Natural killer cell (primary cell): Measurements from ENCODE around the gene PLEKHG4B. TPM values are rescaled to one million over a fixed set of nuclear protein-coding genes. Genes with fewer than 3 reads are reported as not detected.

ENCODE experiments used
- ATAC-seq, 3 donors: fragments of 150-1000 bp in 2 of 3; fragments of 200-7000 bp in 1 of 3; cut with Tn5 transposase; 1 replicate in 1 of 3; 2 replicates in 2 of 3; pipeline ENCODE4 v1.10.0; 2021; ENCODE audit warnings: mild to moderate bottlenecking in 2 of 3, moderate library complexity in 2 of 3
- DNase-seq, 2 donors: peaks; one replicate each; pipeline versions ENCODE4 v3.0.0 to v3.0.0-alpha.2; 2013 to 2021; ENCODE audit warnings: mixed read lengths in 1 of 2
- H3K27ac ChIP-seq: one replicate; pipeline ENCODE4 v1.5.1; 2013; ENCODE audit warnings: mild to moderate bottlenecking, low read length
- H3K27me3 ChIP-seq: one replicate; pipeline ENCODE4 v1.6.1; 2013; ENCODE audit warnings: low read length; ENCODE audit not compliant: control insufficient read depth, insufficient read depth
- H3K36me3 ChIP-seq: one replicate; pipeline ENCODE4 v1.6.1; 2013; ENCODE audit warnings: low read length; ENCODE audit not compliant: control insufficient read depth, insufficient read depth
- H3K4me1 ChIP-seq: one replicate; pipeline ENCODE4 v1.6.1; 2013; ENCODE audit warnings: low read length; ENCODE audit not compliant: control insufficient read depth, insufficient read depth
- H3K4me3 ChIP-seq: one replicate; pipeline ENCODE4 v1.5.1; 2013; ENCODE audit warnings: low read length
- H3K9me3 ChIP-seq: one replicate; pipeline ENCODE4 v1.6.1; 2013; ENCODE audit warnings: low read length; ENCODE audit not compliant: control insufficient read depth, insufficient read depth
- H3K27ac Mint-ChIP-seq, 2 donors: one replicate each; pipeline ENCODE4 v1.8.0; 2022; ENCODE audit warnings: mild to moderate bottlenecking in 2 of 2, mixed read lengths in 2 of 2, moderate library complexity in 1 of 2
- H3K27me3 Mint-ChIP-seq, 2 donors: one replicate each; pipeline ENCODE4 v1.8.0; 2022; ENCODE audit warnings: low read depth in 2 of 2, mixed read lengths in 2 of 2
- H3K36me3 Mint-ChIP-seq: one replicate; pipeline ENCODE4 v1.8.0; 2022; ENCODE audit warnings: mixed read lengths
- H3K4me1 Mint-ChIP-seq, 2 donors: one replicate each; pipeline ENCODE4 v1.8.0; 2022; ENCODE audit warnings: mixed read lengths in 2 of 2
- H3K4me3 Mint-ChIP-seq: one replicate; pipeline ENCODE4 v1.8.0; 2022; ENCODE audit warnings: mild to moderate bottlenecking, moderate library complexity, mixed read lengths
- H3K9me3 Mint-ChIP-seq, 2 donors: one replicate each; pipeline ENCODE4 v1.8.0; 2022; ENCODE audit warnings: mixed read lengths in 2 of 2
- WGBS: methylation state at CpG from one replicate; pipeline ENCODE4 v1.1.7; 2013; ENCODE audit warnings: missing lambda C conversion rate; ENCODE audit not compliant: insufficient coverage; 5-methylcytosine and 5-hydroxymethylcytosine counted together
- intact Hi-C: fragments of 100-400 bp; cut with micrococcal nuclease; formaldehyde crosslinking; loops from one replicate; pipeline ENCODE4 v1.14.2; 2022
- total RNA-seq, 4 donors: library from RNA; stranded (reverse); fragments of 120-200 nt in 1 of 4; gene quantifications; one replicate each; pipeline versions ENCODE4 v1.2.3 to v1.2.4, GENCODE V29; 2013 to 2022
- TF ChIP-seq, protein P1 (sequence below): fragments of 200-600 bp; IDR thresholded peaks from one replicate; pipeline ENCODE4 v1.8.0; 2022; ENCODE audit warnings: antibody characterized with exemption

PLEKHG4B gene
- total RNA-seq, 3 donors from 2014 or later (not counting 1 experiment from before 2014, with no cell fraction given): 0.07 TPM; not detected in 2

GRCh38 chr5:81391-82021, 10.5 kb upstream of the PLEKHG4B start:
- no peak for DNase-seq
- no peak for ATAC-seq
- intact Hi-C loops: no loop called here
- H3K27me3 ChIP-seq: no peaks in the 10 kb centered on the region
- Mint-ChIP-seq H3K9me3 (no peaks in the 10 kb centered on the region), H3K36me3 (no peaks in the 10 kb centered on the region), H3K27me3 (peaks cover 2 to 11% of the 10 kb centered on the region in 2 donors), H3K4me3 (no peak overlapping the region), H3K27ac (no peak overlapping the region), H3K4me1 (no peaks in the 10 kb centered on the region)
- no peak overlapping the region for H3K27ac ChIP-seq
- H3K9me3 ChIP-seq: no peaks in the 10 kb centered on the region
- H3K4me1 ChIP-seq: no peaks in the 10 kb centered on the region
- H3K4me3 ChIP-seq: no peak overlapping the region
- TF ChIP-seq, protein P1, sequence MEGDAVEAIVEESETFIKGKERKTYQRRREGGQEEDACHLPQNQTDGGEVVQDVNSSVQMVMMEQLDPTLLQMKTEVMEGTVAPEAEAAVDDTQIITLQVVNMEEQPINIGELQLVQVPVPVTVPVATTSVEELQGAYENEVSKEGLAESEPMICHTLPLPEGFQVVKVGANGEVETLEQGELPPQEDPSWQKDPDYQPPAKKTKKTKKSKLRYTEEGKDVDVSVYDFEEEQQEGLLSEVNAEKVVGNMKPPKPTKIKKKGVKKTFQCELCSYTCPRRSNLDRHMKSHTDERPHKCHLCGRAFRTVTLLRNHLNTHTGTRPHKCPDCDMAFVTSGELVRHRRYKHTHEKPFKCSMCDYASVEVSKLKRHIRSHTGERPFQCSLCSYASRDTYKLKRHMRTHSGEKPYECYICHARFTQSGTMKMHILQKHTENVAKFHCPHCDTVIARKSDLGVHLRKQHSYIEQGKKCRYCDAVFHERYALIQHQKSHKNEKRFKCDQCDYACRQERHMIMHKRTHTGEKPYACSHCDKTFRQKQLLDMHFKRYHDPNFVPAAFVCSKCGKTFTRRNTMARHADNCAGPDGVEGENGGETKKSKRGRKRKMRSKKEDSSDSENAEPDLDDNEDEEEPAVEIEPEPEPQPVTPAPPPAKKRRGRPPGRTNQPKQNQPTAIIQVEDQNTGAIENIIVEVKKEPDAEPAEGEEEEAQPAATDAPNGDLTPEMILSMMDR: no peak
- no peaks in the 10 kb centered on the region for H3K36me3 ChIP-seq
- 89% methylated on average over 19 of the region's 19 CpGs for WGBS

- 84% methylated on average over 9 of the region's 9 CpGs for WGBS
- Mint-ChIP-seq H3K9me3 (no peaks in the 10 kb centered on the region), H3K4me1 (no peaks in the 10 kb centered on the region)
Observed at GRCh38 chr5:82097-82496, 9.9 kb upstream of the PLEKHG4B start.

GRCh38 chr5:82570-82969, 9.4 kb upstream of the PLEKHG4B start:
- Mint-ChIP-seq H3K4me1 (no peaks in the 10 kb centered on the region), H3K9me3 (no peaks in the 10 kb centered on the region), H3K27ac (no peak overlapping the region), H3K27me3 (peaks cover 5 to 21% of the 10 kb centered on the region in 2 donors), H3K36me3 (no peaks in the 10 kb centered on the region), H3K4me3 (no peak overlapping the region)
- TF ChIP-seq, protein P1: no peak
- no peak overlapping the region for H3K27ac ChIP-seq
- H3K27me3 ChIP-seq: no peaks in the 10 kb centered on the region
- ATAC-seq (no peak), DNase-seq (no peak)
- H3K4me3 ChIP-seq: no peak overlapping the region
- no peaks in the 10 kb centered on the region for H3K4me1 ChIP-seq
- intact Hi-C loops: no loop called here
- 83% methylated on average over 9 of the region's 10 CpGs for WGBS
- H3K9me3 ChIP-seq: no peaks in the 10 kb centered on the region
- H3K36me3 ChIP-seq: no peaks in the 10 kb centered on the region

More at GRCh38 chr5:82097-82496, 9.9 kb upstream of the PLEKHG4B start:
- no peak overlapping the region for H3K27ac Mint-ChIP-seq
- Histone ChIP-seq H3K9me3 (no peaks in the 10 kb centered on the region), H3K27ac (no peak overlapping the region), H3K4me1 (no peaks in the 10 kb centered on the region), H3K27me3 (no peaks in the 10 kb centered on the region), H3K4me3 (no peak overlapping the region), H3K36me3 (no peaks in the 10 kb centered on the region)
- peaks cover 3 to 16% of the 10 kb centered on the region in 2 donors for H3K27me3 Mint-ChIP-seq
- intact Hi-C loops: no loop called here
- DNase-seq (no peak), ATAC-seq (no peak)
- TF ChIP-seq, protein P1: no peak
- no peaks in the 10 kb centered on the region for H3K36me3 Mint-ChIP-seq
- no peak overlapping the region for H3K4me3 Mint-ChIP-seq

DNA sequence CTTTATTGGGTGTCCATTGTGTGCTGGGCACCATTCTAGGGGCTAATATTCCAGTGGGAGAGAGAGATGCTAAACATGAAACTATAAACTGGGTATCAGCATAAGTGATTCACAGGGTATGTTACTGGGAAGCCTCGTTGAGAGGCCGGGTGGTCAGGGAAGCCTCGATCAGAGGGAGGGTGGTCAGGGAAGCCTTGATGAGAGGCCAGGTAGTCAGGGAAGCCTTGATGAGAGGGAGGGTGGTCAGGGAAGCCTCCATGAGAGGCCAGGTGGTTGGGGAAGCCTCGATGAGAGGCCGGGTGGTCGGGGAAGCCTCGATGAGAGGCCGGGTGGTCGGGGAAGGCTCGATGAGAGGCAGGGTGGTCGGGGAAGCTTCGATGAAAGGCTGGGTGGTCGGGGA, 8.9 kb upstream of the PLEKHG4B start:
- no peak for ATAC-seq
- no peaks in the 10 kb centered on the region for H3K36me3 Mint-ChIP-seq
- H3K4me1 Mint-ChIP-seq: no peaks in the 10 kb centered on the region
- H3K4me3 Mint-ChIP-seq: no peak overlapping the region
- no peak overlapping the region for H3K4me3 ChIP-seq
- H3K27me3 ChIP-seq: no peaks in the 10 kb centered on the region
- no peaks in the 10 kb centered on the region for H3K9me3 ChIP-seq
- H3K9me3 Mint-ChIP-seq: no peaks in the 10 kb centered on the region
- 87% methylated on average over 13 of the region's 13 CpGs for WGBS
- DNase-seq: no peak
- peaks cover 5 to 26% of the 10 kb centered on the region in 2 donors for H3K27me3 Mint-ChIP-seq
- no peak overlapping the region for H3K27ac Mint-ChIP-seq
- no peak overlapping the region for H3K27ac ChIP-seq
- TF ChIP-seq, protein P1: no peak
- no peaks in the 10 kb centered on the region for H3K4me1 ChIP-seq
- H3K36me3 ChIP-seq: no peaks in the 10 kb centered on the region
- intact Hi-C loops: no loop called here
